HG03442 (cell line): ENCODE results near the gene NFKB1.
A peak's percentile ranks its signal among the peaks of the same experiment; 100 is the strongest.
"Not testable (repeated sequence)": the region's sequence is repeated elsewhere in the genome, so short reads cannot be mapped to it uniquely, and the experiment has no call there.

Experiments used
- ATAC-seq: cut with Tn5 transposase; IDR thresholded peaks from one replicate; pipeline ENCODE4 v1.9.1; 2021; ENCODE audit warnings: mild to moderate bottlenecking, moderate library complexity; ENCODE audit not compliant: unreplicated experiment

The NFKB1 gene

GRCh38 chr4:102500696-102501446 is at the start of gene NFKB1:
Gene NFKB1, plus strand, starts transcription at chr4:102501359. Its CDS starts 24,160 bp downstream, at chr4:102525519.
- peak; percentile 62 for ATAC-seq

- ATAC-seq: no peak
Observed at GRCh38 chr4:102452854-102453253, 48.3 kb upstream of the NFKB1 start.

GRCh38 chr4:102453827-102454226 is 47.3 kb upstream of the NFKB1 start:
- ATAC-seq: no peak

- ATAC-seq: no peak
Observed at GRCh38 chr4:102454268-102454667, 46.9 kb upstream of the NFKB1 start.

GRCh38 chr4:102454981-102455685 is 46.0 kb upstream of the NFKB1 start:
- ATAC-seq: no peak

GRCh38 chr4:102455750-102456149 is 45.4 kb upstream of the NFKB1 start:
- no peak for ATAC-seq

GRCh38 chr4:102466298-102466697 is 34.9 kb upstream of the NFKB1 start:
- ATAC-seq: no peak

- no peak for ATAC-seq
Observed at GRCh38 chr4:102469806-102470205, 31.4 kb upstream of the NFKB1 start.

- no peak for ATAC-seq
Observed at GRCh38 chr4:102472441-102473013, 28.6 kb upstream of the NFKB1 start.

GRCh38 chr4:102473476-102473875 is 27.7 kb upstream of the NFKB1 start:
- ATAC-seq: no peak

GRCh38 chr4:102474736-102475504 is 26.2 kb upstream of the NFKB1 start:
- no peak for ATAC-seq

- no peak for ATAC-seq
Observed at GRCh38 chr4:102477657-102478056, 23.5 kb upstream of the NFKB1 start.

GRCh38 chr4:102478186-102478585 is 23.0 kb upstream of the NFKB1 start:
- no peak for ATAC-seq

GRCh38 chr4:102479832-102480231 is 21.3 kb upstream of the NFKB1 start:
- not testable (repeated sequence) for ATAC-seq

- no peak for ATAC-seq
Observed at GRCh38 chr4:102483120-102483519, 18.0 kb upstream of the NFKB1 start.

- not testable (repeated sequence) for ATAC-seq
Observed at GRCh38 chr4:102483990-102484692, 17.0 kb upstream of the NFKB1 start.

GRCh38 chr4:102492531-102493241 is 8.5 kb upstream of the NFKB1 start:
- no peak for ATAC-seq

- ATAC-seq: no peak
Observed at GRCh38 chr4:102493257-102493656, 7.9 kb upstream of the NFKB1 start.

- ATAC-seq: no peak
Observed at GRCh38 chr4:102493794-102494193, 7.4 kb upstream of the NFKB1 start.

GRCh38 chr4:102494603-102495002 is 6.6 kb upstream of the NFKB1 start:
- ATAC-seq: no peak
